NK-92 (cell line): ENCODE results near the gene TMED3.

Experiments used
- DNase-seq: peaks from one replicate; lab custom pipeline; 2025; ENCODE audit not compliant: unreplicated experiment; lab: John Stamatoyannopoulos, UW

The TMED3 gene

GRCh38 chr15:79310985-79311900, at the start of gene TMED3:
Gene TMED3, plus strand, starts transcription at chr15:79311112. Its CDS starts 138 bp downstream, at chr15:79311250.
- no peak for DNase-seq

- DNase-seq, result no peak
These were observed 49.1 kb upstream of the TMED3 start for GRCh38 chr15:79261836-79262235.

- DNase-seq, result no peak
These were observed 45.7 kb upstream of the TMED3 start for GRCh38 chr15:79265167-79265566.

- DNase-seq, result no peak
These were observed 44.8 kb upstream of the TMED3 start for GRCh38 chr15:79265987-79266579.

- no peak for DNase-seq
These were observed 28.3 kb upstream of the TMED3 start, which contains the start of gene ANKRD34C for GRCh38 chr15:79282371-79283251. Gene ANKRD34C, plus strand, starts transcription at chr15:79282722. Its CDS starts 10,563 bp downstream, at chr15:79293285.

- no peak for DNase-seq
These were observed 27.5 kb upstream of the TMED3 start for GRCh38 chr15:79283252-79284048.

- no peak for DNase-seq
These were observed 20.2 kb upstream of the TMED3 start for GRCh38 chr15:79290642-79291275.

GRCh38 chr15:79292011-79292410, 18.9 kb upstream of the TMED3 start:
- DNase-seq, result no peak

- no peak for DNase-seq
These were observed 16.8 kb upstream of the TMED3 start for GRCh38 chr15:79294075-79294474.

- no peak for DNase-seq
These were observed 14.3 kb upstream of the TMED3 start for GRCh38 chr15:79296583-79296982.

- DNase-seq, result no peak
These were observed 11.6 kb upstream of the TMED3 start for GRCh38 chr15:79299126-79299840.

- DNase-seq, result no peak
These were observed 11.1 kb upstream of the TMED3 start for GRCh38 chr15:79299841-79300235.

GRCh38 chr15:79307251-79307650, 3.7 kb upstream of the TMED3 start:
- DNase-seq, result no peak

GRCh38 chr15:79308874-79309273, 2.0 kb upstream of the TMED3 start:
- no peak for DNase-seq

GRCh38 chr15:79310612-79310984, 314 bp upstream of the TMED3 start:
- no peak for DNase-seq

GRCh38 chr15:79311901-79312553, 1.1 kb downstream of the TMED3 start:
- no peak for DNase-seq

GRCh38 chr15:79314186-79314585, 3.3 kb downstream of the TMED3 start:
- no peak for DNase-seq

- DNase-seq, result no peak
These were observed 3.9 kb downstream of the TMED3 start for GRCh38 chr15:79314811-79315210.
